ENCODE results near the gene PLK5. TPM values are rescaled to one million over a fixed set of nuclear protein-coding genes. Genes with fewer than 3 reads are reported as not detected.

The PLK5 gene
- polyA plus RNA-seq, 1 of the 3 experiments (the other 2 are of a cell fraction) = not detected

DNA sequence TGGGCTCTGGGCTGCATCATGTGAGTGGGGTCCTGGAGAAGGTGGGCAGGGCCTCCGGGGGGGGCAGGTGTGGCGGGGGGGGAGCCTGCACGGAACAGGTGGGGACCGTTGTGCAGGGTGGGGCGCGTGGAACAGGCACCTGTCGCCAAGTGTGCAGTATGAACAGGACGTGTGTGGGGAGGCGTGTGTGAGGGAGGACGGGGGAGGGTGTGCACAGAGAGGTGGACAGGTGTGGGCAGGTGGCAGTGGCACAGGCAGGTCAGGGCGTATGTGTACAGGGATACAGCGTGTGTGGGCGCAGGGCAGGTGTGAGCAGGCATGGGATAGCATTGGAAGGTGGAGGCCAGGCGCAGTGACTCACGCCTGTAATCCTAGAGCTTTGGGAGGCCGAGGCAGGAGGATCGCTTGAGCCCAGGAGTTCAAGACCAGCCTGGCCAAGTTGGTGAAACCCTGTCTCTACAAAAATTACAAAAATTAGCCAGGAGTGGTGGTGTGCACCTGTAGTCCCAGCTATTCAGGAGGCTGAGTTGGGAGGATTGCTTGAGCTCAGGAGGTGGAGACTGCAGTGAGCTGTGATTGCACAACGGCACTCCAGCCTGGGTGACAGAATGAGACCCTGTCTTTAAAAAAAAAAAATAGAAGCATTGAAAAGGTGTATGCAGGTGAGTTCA lies 3.2 kb downstream of the PLK5 start:
- CTCF ChIA-PET = interaction anchor here (1.8 kb wide), 1 partner anchor 19 kb away, joined by 8 read pairs; no protein-coding TSS in a partner anchor

DNA sequence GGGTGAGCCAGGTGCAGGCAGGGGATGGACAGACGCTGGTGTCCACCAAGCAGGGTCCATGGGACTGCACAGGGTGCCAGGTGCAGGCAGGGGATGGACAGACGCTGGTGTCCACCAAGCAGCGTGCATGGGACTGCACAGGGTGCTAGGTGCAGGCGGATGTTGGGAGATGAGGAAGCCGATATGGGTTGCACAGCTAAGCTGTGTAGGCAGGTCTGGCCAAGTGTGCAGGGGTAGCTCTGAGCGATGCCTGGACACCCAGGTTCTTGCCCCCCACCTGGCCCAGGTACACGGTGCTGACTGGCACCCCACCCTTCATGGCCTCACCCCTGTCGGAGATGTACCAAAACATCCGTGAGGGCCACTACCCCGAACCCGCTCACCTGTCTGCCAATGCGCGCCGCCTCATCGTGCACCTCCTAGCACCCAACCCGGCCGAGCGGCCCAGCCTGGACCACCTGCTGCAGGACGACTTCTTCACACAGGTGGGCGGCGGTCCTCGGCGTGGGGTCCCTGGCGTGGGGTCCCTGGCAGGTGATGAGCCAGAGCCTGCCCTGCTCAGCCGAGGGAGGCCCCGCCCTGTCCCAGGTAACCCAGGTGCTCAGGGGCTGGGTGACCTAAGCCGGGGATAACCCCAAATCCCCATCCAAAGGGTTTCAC lies 3.9 kb downstream of the PLK5 start:
- Histone ChIP-seq H3K79me2 (ENCODE audit: insufficient read depth) (no peaks in the 10 kb centered on the region), H3K36me3 (replicated peaks in 1 of 2; ENCODE audit: control insufficient read depth in 1 of 2, insufficient read depth in 2 of 2, low read length in 1 of 2) (no peaks in the 10 kb centered on the region), H3K4me3 (ENCODE audit: low read depth in 2 of 2, low read length in 1 of 2) (no peak overlapping the region), H3F3A (replicated peaks; ENCODE audit: insufficient read depth) (no peaks in the 10 kb centered on the region), H3K27ac (ENCODE audit: low read depth in 2 of 2, low read length in 1 of 2) (no peak overlapping the region), H3K9me2 (no peaks in the 10 kb centered on the region), H3K27me3 (ENCODE audit: insufficient read depth) (peaks cover 72% of the 10 kb centered on the region), H3K4me2 (no peak overlapping the region), H2AFZ (ENCODE audit: low read depth) (no peak overlapping the region), H4K20me1 (ENCODE audit: insufficient read depth) (no peaks in the 10 kb centered on the region), H3K4me1 (ENCODE audit: control insufficient read depth in 1 of 2, insufficient read depth in 2 of 2, low read depth in 1 of 2, low read length in 1 of 2) (no peaks in the 10 kb centered on the region), H3K9ac (no peak overlapping the region), H3K9me3 (no peaks in the 10 kb centered on the region)
- ChIA-PET POLR2A (no interaction called here), CTCF (interaction anchor here (1.8 kb wide), 1 partner anchor 19 kb away, joined by 8 read pairs; no protein-coding TSS in a partner anchor)
- WGBS (ENCODE audit: low lambda C conversion rate) = 23% methylated on average over 16 of the region's 27 CpGs
- DNase-seq = no peak
- TF ChIP-seq, protein P1, sequence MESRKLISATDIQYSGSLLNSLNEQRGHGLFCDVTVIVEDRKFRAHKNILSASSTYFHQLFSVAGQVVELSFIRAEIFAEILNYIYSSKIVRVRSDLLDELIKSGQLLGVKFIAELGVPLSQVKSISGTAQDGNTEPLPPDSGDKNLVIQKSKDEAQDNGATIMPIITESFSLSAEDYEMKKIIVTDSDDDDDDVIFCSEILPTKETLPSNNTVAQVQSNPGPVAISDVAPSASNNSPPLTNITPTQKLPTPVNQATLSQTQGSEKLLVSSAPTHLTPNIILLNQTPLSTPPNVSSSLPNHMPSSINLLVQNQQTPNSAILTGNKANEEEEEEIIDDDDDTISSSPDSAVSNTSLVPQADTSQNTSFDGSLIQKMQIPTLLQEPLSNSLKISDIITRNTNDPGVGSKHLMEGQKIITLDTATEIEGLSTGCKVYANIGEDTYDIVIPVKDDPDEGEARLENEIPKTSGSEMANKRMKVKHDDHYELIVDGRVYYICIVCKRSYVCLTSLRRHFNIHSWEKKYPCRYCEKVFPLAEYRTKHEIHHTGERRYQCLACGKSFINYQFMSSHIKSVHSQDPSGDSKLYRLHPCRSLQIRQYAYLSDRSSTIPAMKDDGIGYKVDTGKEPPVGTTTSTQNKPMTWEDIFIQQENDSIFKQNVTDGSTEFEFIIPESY (IDR thresholded peaks at IDR 0.05; ENCODE audit: borderline replicate concordance, low read depth) = no peak
- TF ChIP-seq POLR2AphosphoS5 (IDR thresholded peaks at IDR 0.05; ENCODE audit: low read depth, low read length) = no peak
- TF ChIP-seq NFIC (IDR thresholded peaks at IDR 0.05; ENCODE audit: borderline replicate concordance) = no peak
- TF ChIP-seq YY1 (IDR thresholded peaks at IDR 0.05; ENCODE audit: low read depth) = no peak
- TF ChIP-seq, protein P2, sequence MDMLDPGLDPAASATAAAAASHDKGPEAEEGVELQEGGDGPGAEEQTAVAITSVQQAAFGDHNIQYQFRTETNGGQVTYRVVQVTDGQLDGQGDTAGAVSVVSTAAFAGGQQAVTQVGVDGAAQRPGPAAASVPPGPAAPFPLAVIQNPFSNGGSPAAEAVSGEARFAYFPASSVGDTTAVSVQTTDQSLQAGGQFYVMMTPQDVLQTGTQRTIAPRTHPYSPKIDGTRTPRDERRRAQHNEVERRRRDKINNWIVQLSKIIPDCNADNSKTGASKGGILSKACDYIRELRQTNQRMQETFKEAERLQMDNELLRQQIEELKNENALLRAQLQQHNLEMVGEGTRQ (IDR thresholded peaks at IDR 0.05; ENCODE audit: borderline replicate concordance, low read depth, low read length) = no peak
- TF ChIP-seq FOXJ3 (CRISPR knock-in tag; IDR thresholded peaks at IDR 0.05) = no peak
- no peak for TF ChIP-seq GABPA (IDR thresholded peaks at IDR 0.05; ENCODE audit: low read depth)
- no peak for TF ChIP-seq EZH2phosphoT487 (IDR thresholded peaks at IDR 0.05; ENCODE audit: borderline replicate concordance, low read depth)
- no peak for TF ChIP-seq RCOR1 (IDR thresholded peaks at IDR 0.05; ENCODE audit: low read length)
- no peak for TF ChIP-seq TAF1 (IDR thresholded peaks at IDR 0.05; ENCODE audit: borderline replicate concordance, low read depth, low read length)
- TF ChIP-seq SMC3 (IDR thresholded peaks at IDR 0.05; ENCODE audit: low read depth, low read length) = no peak
- TF ChIP-seq GATA2 (CRISPR knock-in tag; IDR thresholded peaks at IDR 0.05) = no peak

More for the DNA sequence above, 3.2 kb downstream of the PLK5 start:
- Histone ChIP-seq H3F3A (replicated peaks; ENCODE audit: insufficient read depth) (peaks cover 3% of the 10 kb centered on the region), H3K27me3 (ENCODE audit: insufficient read depth) (peaks cover 76% of the 10 kb centered on the region), H3K4me1 (ENCODE audit: control insufficient read depth in 1 of 2, insufficient read depth in 2 of 2, low read depth in 1 of 2, low read length in 1 of 2) (no peaks in the 10 kb centered on the region), H3K4me2 (no peak overlapping the region), H3K36me3 (replicated peaks in 1 of 2; ENCODE audit: control insufficient read depth in 1 of 2, insufficient read depth in 2 of 2, low read length in 1 of 2) (no peaks in the 10 kb centered on the region), H3K27ac (ENCODE audit: low read depth in 2 of 2, low read length in 1 of 2) (no peak overlapping the region), H3K79me2 (ENCODE audit: insufficient read depth) (no peaks in the 10 kb centered on the region), H3K4me3 (ENCODE audit: low read depth in 2 of 2, low read length in 1 of 2) (no peak overlapping the region), H3K9ac (no peak overlapping the region), H4K20me1 (ENCODE audit: insufficient read depth) (no peaks in the 10 kb centered on the region), H3K9me3 (no peaks in the 10 kb centered on the region), H3K9me2 (no peaks in the 10 kb centered on the region), H2AFZ (ENCODE audit: low read depth) (no peak overlapping the region)
- TF ChIP-seq, protein P3, sequence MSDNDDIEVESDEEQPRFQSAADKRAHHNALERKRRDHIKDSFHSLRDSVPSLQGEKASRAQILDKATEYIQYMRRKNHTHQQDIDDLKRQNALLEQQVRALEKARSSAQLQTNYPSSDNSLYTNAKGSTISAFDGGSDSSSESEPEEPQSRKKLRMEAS (IDR thresholded peaks at IDR 0.05; ENCODE audit: low read depth) = no peak
- no peak for TF ChIP-seq POLR2AphosphoS5 (IDR thresholded peaks at IDR 0.05; ENCODE audit: low read depth, low read length)
- TF ChIP-seq, protein P4, sequence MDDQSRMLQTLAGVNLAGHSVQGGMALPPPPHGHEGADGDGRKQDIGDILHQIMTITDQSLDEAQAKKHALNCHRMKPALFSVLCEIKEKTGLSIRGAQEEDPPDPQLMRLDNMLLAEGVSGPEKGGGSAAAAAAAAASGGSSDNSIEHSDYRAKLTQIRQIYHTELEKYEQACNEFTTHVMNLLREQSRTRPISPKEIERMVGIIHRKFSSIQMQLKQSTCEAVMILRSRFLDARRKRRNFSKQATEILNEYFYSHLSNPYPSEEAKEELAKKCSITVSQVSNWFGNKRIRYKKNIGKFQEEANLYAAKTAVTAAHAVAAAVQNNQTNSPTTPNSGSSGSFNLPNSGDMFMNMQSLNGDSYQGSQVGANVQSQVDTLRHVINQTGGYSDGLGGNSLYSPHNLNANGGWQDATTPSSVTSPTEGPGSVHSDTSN (IDR thresholded peaks at IDR 0.05) = no peak
- TF ChIP-seq, protein P2 (IDR thresholded peaks at IDR 0.05; ENCODE audit: borderline replicate concordance, low read depth, low read length) = no peak
- DNase-seq = no peak
- WGBS (ENCODE audit: low lambda C conversion rate) = 46% methylated on average over 18 of the region's 18 CpGs
- POLR2A ChIA-PET = no interaction called here

Measured in SK-N-SH (cell line).